Testis (tissue), 2 donors: ENCODE measurements around the gene UBAP2L.

ENCODE experiments used
- POLR2A ChIP-seq: fragments of 450-650 bp; IDR thresholded peaks from one replicate; pipeline ENCODE4 v1.6.1; 2017; ENCODE audit warnings: antibody characterized with exemption, mild to moderate bottlenecking, moderate library complexity
- TF ChIP-seq, protein P1 (sequence below), 3 experiments: fragments of 450-650 bp in 2 of 3; fragments of 200-600 bp in 1 of 3; sonication (generic) in 1 of 3; IDR thresholded peaks; one replicate each; pipeline ENCODE4 v1.5.1; 2016 to 2019; ENCODE audit warnings: antibody characterized with exemption in 3 of 3, mild to moderate bottlenecking in 2 of 3, moderate library complexity in 1 of 3

DNA sequence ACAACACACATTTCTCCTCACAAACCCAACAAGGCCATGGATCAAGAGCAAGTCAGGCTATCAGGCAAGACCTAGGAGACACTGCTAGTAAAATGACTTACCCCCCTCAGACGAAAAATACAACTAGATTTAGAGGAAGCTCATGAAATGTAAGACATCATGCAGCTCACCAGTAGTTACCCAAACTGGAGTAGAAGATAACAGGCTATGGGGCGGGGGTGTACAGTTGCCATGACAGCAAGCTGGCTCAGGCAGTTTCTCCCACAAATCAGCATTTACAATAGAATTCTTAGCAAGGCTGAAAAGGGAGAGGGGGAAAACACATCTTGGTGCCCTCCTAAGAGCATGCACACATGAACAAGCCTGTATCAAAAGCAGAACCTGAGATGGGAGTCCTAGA is 42.7 kb upstream of the UBAP2L start:
- TF ChIP-seq, protein P1, sequence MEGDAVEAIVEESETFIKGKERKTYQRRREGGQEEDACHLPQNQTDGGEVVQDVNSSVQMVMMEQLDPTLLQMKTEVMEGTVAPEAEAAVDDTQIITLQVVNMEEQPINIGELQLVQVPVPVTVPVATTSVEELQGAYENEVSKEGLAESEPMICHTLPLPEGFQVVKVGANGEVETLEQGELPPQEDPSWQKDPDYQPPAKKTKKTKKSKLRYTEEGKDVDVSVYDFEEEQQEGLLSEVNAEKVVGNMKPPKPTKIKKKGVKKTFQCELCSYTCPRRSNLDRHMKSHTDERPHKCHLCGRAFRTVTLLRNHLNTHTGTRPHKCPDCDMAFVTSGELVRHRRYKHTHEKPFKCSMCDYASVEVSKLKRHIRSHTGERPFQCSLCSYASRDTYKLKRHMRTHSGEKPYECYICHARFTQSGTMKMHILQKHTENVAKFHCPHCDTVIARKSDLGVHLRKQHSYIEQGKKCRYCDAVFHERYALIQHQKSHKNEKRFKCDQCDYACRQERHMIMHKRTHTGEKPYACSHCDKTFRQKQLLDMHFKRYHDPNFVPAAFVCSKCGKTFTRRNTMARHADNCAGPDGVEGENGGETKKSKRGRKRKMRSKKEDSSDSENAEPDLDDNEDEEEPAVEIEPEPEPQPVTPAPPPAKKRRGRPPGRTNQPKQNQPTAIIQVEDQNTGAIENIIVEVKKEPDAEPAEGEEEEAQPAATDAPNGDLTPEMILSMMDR (IDR thresholded peaks at IDR 0.05) = no peak
- no peak for TF ChIP-seq POLR2A
